Measurements from ENCODE around the gene KIF5B. TPM values are rescaled to one million over a fixed set of nuclear protein-coding genes. Genes with fewer than 3 reads are reported as not detected.

Gene KIF5B
- total RNA-seq, 5 donors from 2014 or later (not counting 1 experiment from before 2014, with no cell fraction given), result 42.3 to 51.9 (median 44.8) TPM

DNA sequence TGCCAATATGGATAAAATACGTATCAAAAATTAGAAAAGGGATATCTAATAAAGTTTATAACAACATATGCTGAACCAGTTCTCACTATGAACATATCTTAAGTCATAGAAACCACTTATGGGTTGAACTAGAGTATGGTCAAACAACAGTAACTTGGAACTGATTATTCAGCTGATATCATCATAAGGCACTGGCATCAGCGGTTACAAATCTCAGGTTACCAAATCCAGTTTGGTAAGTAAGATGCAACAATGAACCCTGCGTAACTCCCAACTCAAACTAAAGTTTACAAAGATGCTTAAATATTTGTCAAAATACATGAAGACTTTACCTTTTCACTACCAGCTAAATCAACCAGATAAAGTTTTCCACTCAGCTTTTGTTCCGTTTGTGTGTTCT lies 19.3 kb downstream of the KIF5B start:
- H3K27ac ChIP-seq (ENCODE audit: low read length), result no peak overlapping the region
- peaks cover 56% of the 10 kb centered on the region for H3K36me3 Mint-ChIP-seq
- no peaks in the 10 kb centered on the region for H3K27me3 ChIP-seq (replicated peaks in 1 of 2; ENCODE audit: control insufficient read depth in 2 of 2, extremely low read depth in 1 of 2, insufficient read depth in 2 of 2, low read length in 1 of 2)
- ATAC-seq (replicated peaks in 1 of 4) (no peak), DNase-seq (no peak)
- H3K9me3 ChIP-seq, result no peaks in the 10 kb centered on the region
- H3K4me3 ChIP-seq (ENCODE audit: control insufficient read depth in 1 of 2, extremely low read depth in 1 of 2, low read length in 1 of 2), result no peak overlapping the region
- H3K36me3 ChIP-seq (ENCODE audit: control insufficient read depth in 2 of 2, extremely low read depth in 1 of 2, insufficient read depth in 1 of 2, low read length in 1 of 2), result peaks cover 0 to 67% of the 10 kb centered on the region in 2 donors
- ChIA-PET CTCF (interaction anchor here in 1 of 2 donors (0.9 kb wide), 1 partner anchor 15 kb away, joined by 3 read pairs; no protein-coding TSS in a partner anchor), POLR2A (interaction anchor here in 1 of 2 donors (0.6 kb wide), 1 partner anchor 10 kb away, joined by 4 read pairs; no protein-coding TSS in a partner anchor)
- H3K27ac Mint-ChIP-seq, result no peak overlapping the region
- H3K4me3 Mint-ChIP-seq, result no peak overlapping the region
- WGBS (ENCODE audit: insufficient coverage), result 100% methylated on average over 1 of the region's 4 CpGs
- no peaks in the 10 kb centered on the region for H3K9me3 Mint-ChIP-seq
- no peaks in the 10 kb centered on the region for H3K27me3 Mint-ChIP-seq
- peaks cover 14 to 24% (median 17%) of the 10 kb centered on the region in 3 donors for H3K4me1 Mint-ChIP-seq
- H3K4me1 ChIP-seq (ENCODE audit: control insufficient read depth in 1 of 2, extremely low read depth in 1 of 2, insufficient read depth in 2 of 2, low read length in 2 of 2), result peaks cover 0 to 6% of the 10 kb centered on the region in 2 experiments

DNA sequence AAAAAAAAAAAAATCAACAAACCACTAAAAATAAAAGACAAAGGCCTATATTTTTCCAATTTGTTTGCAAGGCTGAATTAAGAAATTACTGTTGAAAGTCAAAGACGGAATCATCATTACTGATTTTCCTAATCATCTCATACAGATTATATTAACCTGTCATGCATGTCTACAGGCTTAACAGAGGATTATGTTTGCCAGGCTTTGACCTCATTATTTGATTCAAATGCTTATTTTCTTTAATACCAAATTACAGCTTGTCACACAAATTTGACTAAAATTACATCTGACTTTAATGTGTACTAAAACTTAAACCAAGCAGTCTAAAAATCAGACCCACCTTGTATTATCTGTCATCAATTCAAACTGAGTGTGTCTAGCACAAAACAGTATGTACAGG lies 21.2 kb downstream of the KIF5B start:
- H3K9me3 Mint-ChIP-seq, result no peaks in the 10 kb centered on the region
- H3K36me3 Mint-ChIP-seq, result peaks cover 62% of the 10 kb centered on the region
- POLR2A ChIA-PET, result interaction anchor here in 1 of 2 donors (0.6 kb wide), 1 partner anchor 981 kb away, joined by 4 read pairs; no protein-coding TSS in a partner anchor
- no peaks in the 10 kb centered on the region for H3K9me3 ChIP-seq
- CTCF ChIA-PET, result interaction anchor here in 1 of 2 donors (0.9 kb wide), 1 partner anchor 15 kb away, joined by 3 read pairs; no protein-coding TSS in a partner anchor
- H3K4me1 ChIP-seq (ENCODE audit: control insufficient read depth in 1 of 2, extremely low read depth in 1 of 2, insufficient read depth in 2 of 2, low read length in 2 of 2), result no peaks in the 10 kb centered on the region
- DNase-seq (no peak), ATAC-seq (replicated peaks in 1 of 4) (no peak)
- no peaks in the 10 kb centered on the region for H3K27me3 Mint-ChIP-seq
- peaks cover 3 to 12% (median 5%) of the 10 kb centered on the region in 3 donors for H3K4me1 Mint-ChIP-seq
- H3K27me3 ChIP-seq (replicated peaks in 1 of 2; ENCODE audit: control insufficient read depth in 2 of 2, extremely low read depth in 1 of 2, insufficient read depth in 2 of 2, low read length in 1 of 2), result no peaks in the 10 kb centered on the region
- no peak overlapping the region for H3K4me3 Mint-ChIP-seq
- peaks cover 0 to 79% of the 10 kb centered on the region in 2 donors for H3K36me3 ChIP-seq (ENCODE audit: control insufficient read depth in 2 of 2, extremely low read depth in 1 of 2, insufficient read depth in 1 of 2, low read length in 1 of 2)
- no peak overlapping the region for H3K27ac ChIP-seq (ENCODE audit: low read length)
- H3K4me3 ChIP-seq (ENCODE audit: control insufficient read depth in 1 of 2, extremely low read depth in 1 of 2, low read length in 1 of 2), result no peak overlapping the region
- H3K27ac Mint-ChIP-seq, result no peak overlapping the region
- 86% methylated on average over 1 of the region's 1 CpG for WGBS (ENCODE audit: insufficient coverage)

DNA sequence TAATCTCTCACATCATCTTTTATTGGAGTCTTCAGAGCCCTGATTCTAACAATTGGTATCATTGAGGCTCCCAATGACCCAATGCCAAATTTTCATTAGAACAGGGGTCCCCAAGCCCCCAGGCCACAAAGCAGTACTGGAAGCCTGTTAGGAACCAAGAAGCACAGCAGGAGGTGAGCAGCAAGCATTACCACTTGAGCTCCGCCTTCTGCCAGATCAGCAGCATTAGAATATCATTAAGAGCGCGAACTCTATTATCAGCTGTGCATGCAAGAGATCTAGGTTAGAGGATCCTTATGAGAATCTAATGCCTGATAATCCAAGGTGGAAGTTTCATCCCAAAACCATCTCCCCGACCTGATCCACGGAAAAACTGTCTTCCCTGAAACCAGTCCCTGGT lies 23.1 kb downstream of the KIF5B start:
- Histone ChIP-seq H3K27me3 (replicated peaks in 1 of 2; ENCODE audit: control insufficient read depth in 2 of 2, extremely low read depth in 1 of 2, insufficient read depth in 2 of 2, low read length in 1 of 2) (no peaks in the 10 kb centered on the region), H3K4me1 (ENCODE audit: control insufficient read depth in 1 of 2, extremely low read depth in 1 of 2, insufficient read depth in 2 of 2, low read length in 2 of 2) (no peaks in the 10 kb centered on the region), H3K36me3 (ENCODE audit: control insufficient read depth in 2 of 2, extremely low read depth in 1 of 2, insufficient read depth in 1 of 2, low read length in 1 of 2) (peaks cover 0 to 88% of the 10 kb centered on the region in 2 donors), H3K4me3 (ENCODE audit: control insufficient read depth in 1 of 2, extremely low read depth in 1 of 2, low read length in 1 of 2) (no peak overlapping the region), H3K9me3 (no peaks in the 10 kb centered on the region), H3K27ac (ENCODE audit: low read length) (no peak overlapping the region)
- Mint-ChIP-seq H3K4me1 (peaks cover 4 to 13% (median 8%) of the 10 kb centered on the region in 3 donors), H3K27ac (peak overlapping the region; percentile 0 to 71), H3K36me3 (peaks cover 76% of the 10 kb centered on the region), H3K9me3 (no peaks in the 10 kb centered on the region), H3K27me3 (no peaks in the 10 kb centered on the region), H3K4me3 (no peak overlapping the region)
- CTCF ChIA-PET, result no interaction called here
- WGBS (ENCODE audit: insufficient coverage), result 100% methylated on average over 3 of the region's 5 CpGs
- POLR2A ChIA-PET, result interaction anchor here in 1 of 2 donors (0.8 kb wide), 1 partner anchor 10 kb away, joined by 5 read pairs; no protein-coding TSS in a partner anchor
- DNase-seq (no peak), ATAC-seq (replicated peaks in 1 of 4) (no peak)

DNA sequence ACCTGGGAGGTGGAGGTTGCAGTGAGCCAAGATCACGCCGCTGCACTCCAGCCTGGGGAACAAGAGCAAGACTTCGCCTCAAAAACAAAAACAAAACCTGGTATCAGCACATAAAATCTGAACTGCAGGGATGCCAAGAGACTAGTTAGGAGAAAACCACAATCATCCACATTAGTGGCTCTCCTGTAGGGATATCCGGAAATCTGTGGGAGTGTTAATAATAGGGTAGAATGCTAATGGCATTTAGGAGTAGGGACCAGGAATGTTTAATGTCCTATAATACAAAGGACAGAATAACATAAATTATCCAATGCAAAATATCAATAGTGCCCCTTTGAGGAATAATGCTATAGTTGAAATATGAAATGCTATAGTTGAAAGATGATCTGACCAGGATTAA lies 24.3 kb downstream of the KIF5B start:
- no peak overlapping the region for H3K27ac ChIP-seq (ENCODE audit: low read length)
- H3K36me3 Mint-ChIP-seq, result peaks cover 73% of the 10 kb centered on the region
- ChIA-PET CTCF (no interaction called here), POLR2A (no interaction called here)
- WGBS (ENCODE audit: insufficient coverage), result no CpG with 5 or more reads among the region's 4 CpGs
- H3K9me3 ChIP-seq, result no peaks in the 10 kb centered on the region
- no peaks in the 10 kb centered on the region for H3K4me1 ChIP-seq (ENCODE audit: control insufficient read depth in 1 of 2, extremely low read depth in 1 of 2, insufficient read depth in 2 of 2, low read length in 2 of 2)
- no peaks in the 10 kb centered on the region for H3K9me3 Mint-ChIP-seq
- no peaks in the 10 kb centered on the region for H3K27me3 ChIP-seq (replicated peaks in 1 of 2; ENCODE audit: control insufficient read depth in 2 of 2, extremely low read depth in 1 of 2, insufficient read depth in 2 of 2, low read length in 1 of 2)
- H3K27ac Mint-ChIP-seq, result peak overlapping the region in 1 of 2 donors; percentile 1
- no peak overlapping the region for H3K4me3 ChIP-seq (ENCODE audit: control insufficient read depth in 1 of 2, extremely low read depth in 1 of 2, low read length in 1 of 2)
- no peak for DNase-seq
- no peaks in the 10 kb centered on the region for H3K27me3 Mint-ChIP-seq
- peaks cover 5 to 11% (median 11%) of the 10 kb centered on the region in 3 donors for H3K4me1 Mint-ChIP-seq
- peaks cover 0 to 88% of the 10 kb centered on the region in 2 donors for H3K36me3 ChIP-seq (ENCODE audit: control insufficient read depth in 2 of 2, extremely low read depth in 1 of 2, insufficient read depth in 1 of 2, low read length in 1 of 2)
- no peak overlapping the region for H3K4me3 Mint-ChIP-seq
- ATAC-seq (replicated peaks in 1 of 4), result no peak

DNA sequence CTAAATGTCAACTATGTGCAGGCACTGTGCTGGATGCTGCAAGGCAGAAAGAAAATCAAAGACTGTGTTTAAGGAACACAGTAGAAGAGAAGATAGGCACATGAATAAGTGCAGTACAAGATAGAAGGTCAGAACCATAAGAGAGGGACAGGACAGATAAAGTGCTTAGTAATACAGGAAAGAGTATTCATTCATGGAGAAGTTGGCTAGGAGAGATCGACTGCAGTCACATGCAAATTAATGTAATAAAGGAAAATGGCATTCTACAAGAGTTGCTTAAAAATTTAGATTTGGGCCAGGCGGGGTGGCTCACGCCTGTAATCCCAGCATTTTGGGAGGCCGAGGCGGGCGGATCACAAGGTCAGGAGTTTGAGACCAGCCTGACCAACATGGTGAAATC lies 24.8 kb downstream of the KIF5B start:
- no peaks in the 10 kb centered on the region for H3K9me3 Mint-ChIP-seq
- no peaks in the 10 kb centered on the region for H3K9me3 ChIP-seq
- H3K27me3 Mint-ChIP-seq, result no peaks in the 10 kb centered on the region
- H3K27ac Mint-ChIP-seq, result peak overlapping the region in 1 of 2 donors; percentile 0
- H3K36me3 Mint-ChIP-seq, result peaks cover 71% of the 10 kb centered on the region
- no peak overlapping the region for H3K4me3 Mint-ChIP-seq
- no peaks in the 10 kb centered on the region for H3K27me3 ChIP-seq (replicated peaks in 1 of 2; ENCODE audit: control insufficient read depth in 2 of 2, extremely low read depth in 1 of 2, insufficient read depth in 2 of 2, low read length in 1 of 2)
- POLR2A ChIA-PET, result no interaction called here
- WGBS (ENCODE audit: insufficient coverage), result 71% methylated on average over 1 of the region's 6 CpGs
- H3K4me3 ChIP-seq (ENCODE audit: control insufficient read depth in 1 of 2, extremely low read depth in 1 of 2, low read length in 1 of 2), result no peak overlapping the region
- peaks cover 5 to 11% (median 11%) of the 10 kb centered on the region in 3 donors for H3K4me1 Mint-ChIP-seq
- CTCF ChIA-PET, result no interaction called here
- H3K36me3 ChIP-seq (ENCODE audit: control insufficient read depth in 2 of 2, extremely low read depth in 1 of 2, insufficient read depth in 1 of 2, low read length in 1 of 2), result peaks cover 0 to 89% of the 10 kb centered on the region in 2 donors
- no peak for ATAC-seq (replicated peaks in 1 of 4)
- H3K27ac ChIP-seq (ENCODE audit: low read length), result no peak overlapping the region
- no peak for DNase-seq
- no peaks in the 10 kb centered on the region for H3K4me1 ChIP-seq (ENCODE audit: control insufficient read depth in 1 of 2, extremely low read depth in 1 of 2, insufficient read depth in 2 of 2, low read length in 2 of 2)

DNA sequence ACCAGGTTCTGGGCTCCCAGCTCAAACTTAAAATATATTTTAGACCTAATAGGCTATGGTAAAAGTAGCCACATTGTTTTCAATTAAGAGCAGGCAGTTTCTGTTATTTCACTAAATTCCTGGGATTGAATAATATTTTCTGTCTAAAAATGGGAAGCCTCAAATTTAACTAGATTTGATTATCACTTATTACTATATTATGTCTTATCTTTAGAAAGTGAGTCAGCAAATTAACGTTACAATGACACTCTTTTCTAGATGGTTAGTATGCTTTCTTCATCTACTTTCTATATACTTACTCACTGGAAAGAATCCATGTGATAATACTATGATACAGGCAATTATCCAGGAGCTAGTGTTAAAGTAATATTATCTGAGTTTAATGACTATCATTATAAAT lies 27.5 kb downstream of the KIF5B start:
- H3K36me3 ChIP-seq (ENCODE audit: control insufficient read depth in 2 of 2, extremely low read depth in 1 of 2, insufficient read depth in 1 of 2, low read length in 1 of 2), result peaks cover 2 to 78% of the 10 kb centered on the region in 2 donors
- no CpG with 5 or more reads among the region's 1 CpG for WGBS (ENCODE audit: insufficient coverage)
- Mint-ChIP-seq H3K27me3 (no peaks in the 10 kb centered on the region), H3K4me3 (no peak overlapping the region), H3K9me3 (no peaks in the 10 kb centered on the region), H3K4me1 (peaks cover 5 to 11% (median 11%) of the 10 kb centered on the region in 3 donors), H3K27ac (no peak overlapping the region), H3K36me3 (peaks cover 61% of the 10 kb centered on the region)
- no peaks in the 10 kb centered on the region for H3K9me3 ChIP-seq
- H3K27ac ChIP-seq (ENCODE audit: low read length), result no peak overlapping the region
- no peaks in the 10 kb centered on the region for H3K27me3 ChIP-seq (replicated peaks in 1 of 2; ENCODE audit: control insufficient read depth in 2 of 2, extremely low read depth in 1 of 2, insufficient read depth in 2 of 2, low read length in 1 of 2)
- H3K4me1 ChIP-seq (ENCODE audit: control insufficient read depth in 1 of 2, extremely low read depth in 1 of 2, insufficient read depth in 2 of 2, low read length in 2 of 2), result no peaks in the 10 kb centered on the region
- no peak overlapping the region for H3K4me3 ChIP-seq (ENCODE audit: control insufficient read depth in 1 of 2, extremely low read depth in 1 of 2, low read length in 1 of 2)
- DNase-seq (no peak), ATAC-seq (replicated peaks in 1 of 4) (no peak)
- ChIA-PET POLR2A (interaction anchor here in 1 of 2 donors (0.6 kb wide), 1 partner anchor 280 kb away, joined by 3 read pairs; no protein-coding TSS in a partner anchor), CTCF (no interaction called here)

All from T-cell (primary cell).